K562 (cell line): ENCODE results near the gene MAP1LC3B2.

Experiments used
- ATF4 ChIP-seq: fragments of 450-650 bp; formaldehyde crosslinking; IDR thresholded peaks from 2 replicates; pipeline ENCODE4 v1.4.0; 2022; ENCODE audit warnings: mild to moderate bottlenecking, moderate library complexity
- EHMT2 ChIP-seq: fragments of 450-650 bp; IDR thresholded peaks from 2 replicates; pipeline ENCODE4 v1.6.1; 2018; ENCODE audit warnings: antibody characterized with exemption
- MAFK ChIP-seq: IDR thresholded peaks from 2 replicates; pipeline ENCODE4 v1.6.1; 2011; ENCODE audit warnings: low read length, improper control_type of control experiment
- SIRT6 ChIP-seq: IDR thresholded peaks from one replicate; pipeline ENCODE4 v1.6.1; 2012; ENCODE audit warnings: low read depth, mild to moderate bottlenecking, control low read depth, inconsistent platforms, low read length, moderate library complexity
- SMC3 ChIP-seq: conservative IDR thresholded peaks from 2 replicates; pipeline ENCODE4 v1.6.1; 2011; ENCODE audit warnings: low read depth, low read length, improper control_type of control experiment; ENCODE audit not compliant: insufficient read depth
- TBL1XR1 ChIP-seq, 2 experiments: IDR thresholded peaks; 2 replicates each; pipeline ENCODE4 v1.6.1; 2012; ENCODE audit warnings: improper control_type of control experiment in 2 of 2, low read length in 2 of 2, mild to moderate bottlenecking in 1 of 2
- TF ChIP-seq, protein P1 (sequence below), 2 experiments: fragments of 450-650 bp in 1 of 2; sonication (generic) in 1 of 2; formaldehyde crosslinking in 1 of 2; IDR thresholded peaks; 2 replicates each; pipeline versions ENCODE4 v1.7.1 to v1.9.0; 2016 to 2022; ENCODE audit warnings: inconsistent platforms in 1 of 2, mild to moderate bottlenecking in 1 of 2, missing genetic modification reagents in 1 of 2
- TF ChIP-seq, protein P2 (sequence below): fragments of 250-450 bp; sonication (Bioruptor Pico); IDR thresholded peaks from 2 replicates; pipeline ENCODE4 v1.5.0; 2021; ENCODE audit warnings: mild to moderate bottlenecking, borderline replicate concordance

DNA sequence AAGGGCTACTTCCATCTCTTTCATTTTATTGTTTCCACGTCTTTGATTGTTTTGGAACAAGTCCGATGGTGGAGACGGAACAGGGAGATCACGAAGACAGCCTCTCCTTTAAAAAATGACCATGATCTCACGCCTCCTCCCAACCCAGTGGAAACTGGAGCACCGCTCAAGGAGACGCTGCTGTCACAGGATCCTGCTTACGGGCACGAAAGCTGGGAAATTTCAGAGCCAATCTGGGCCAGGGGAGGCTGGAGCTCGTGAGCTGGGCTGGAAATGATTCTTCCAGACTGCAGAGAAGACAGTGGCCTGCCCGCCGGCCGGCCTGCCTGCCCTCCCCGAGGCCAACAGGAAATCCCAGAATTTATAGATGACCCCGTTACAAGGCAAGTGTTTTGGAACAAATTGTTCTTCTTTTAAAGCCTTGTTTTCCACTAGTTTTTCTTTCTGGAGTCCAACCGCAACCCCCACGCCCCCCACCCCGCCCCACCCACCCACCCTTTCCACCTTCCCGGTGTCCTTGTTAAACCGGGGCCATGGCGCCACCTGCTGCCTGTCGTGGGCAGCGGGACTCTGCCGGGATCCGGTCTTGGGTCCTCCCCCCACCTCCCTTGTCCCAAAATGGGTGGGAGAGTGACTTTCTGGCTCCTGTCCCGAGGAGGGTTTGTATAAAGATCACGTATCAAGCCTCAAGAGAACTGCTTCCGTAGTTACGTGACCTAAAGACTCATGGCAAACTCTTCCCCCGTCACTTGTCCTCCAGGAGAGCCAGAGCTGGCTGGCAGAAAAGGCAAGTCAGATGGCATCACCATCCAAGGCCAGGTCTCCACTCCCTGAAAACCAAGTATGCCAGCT, 40.3 kb downstream of the MAP1LC3B2 start:
- no peak for TF ChIP-seq ATF4 (CRISPR knock-in tag)
- no peak for TF ChIP-seq TBL1XR1 (IDR thresholded peaks at IDR 0.05; ENCODE audit: low read length in 2 of 2)
- peak; percentile 69 for TF ChIP-seq SMC3
- TF ChIP-seq, protein P1, sequence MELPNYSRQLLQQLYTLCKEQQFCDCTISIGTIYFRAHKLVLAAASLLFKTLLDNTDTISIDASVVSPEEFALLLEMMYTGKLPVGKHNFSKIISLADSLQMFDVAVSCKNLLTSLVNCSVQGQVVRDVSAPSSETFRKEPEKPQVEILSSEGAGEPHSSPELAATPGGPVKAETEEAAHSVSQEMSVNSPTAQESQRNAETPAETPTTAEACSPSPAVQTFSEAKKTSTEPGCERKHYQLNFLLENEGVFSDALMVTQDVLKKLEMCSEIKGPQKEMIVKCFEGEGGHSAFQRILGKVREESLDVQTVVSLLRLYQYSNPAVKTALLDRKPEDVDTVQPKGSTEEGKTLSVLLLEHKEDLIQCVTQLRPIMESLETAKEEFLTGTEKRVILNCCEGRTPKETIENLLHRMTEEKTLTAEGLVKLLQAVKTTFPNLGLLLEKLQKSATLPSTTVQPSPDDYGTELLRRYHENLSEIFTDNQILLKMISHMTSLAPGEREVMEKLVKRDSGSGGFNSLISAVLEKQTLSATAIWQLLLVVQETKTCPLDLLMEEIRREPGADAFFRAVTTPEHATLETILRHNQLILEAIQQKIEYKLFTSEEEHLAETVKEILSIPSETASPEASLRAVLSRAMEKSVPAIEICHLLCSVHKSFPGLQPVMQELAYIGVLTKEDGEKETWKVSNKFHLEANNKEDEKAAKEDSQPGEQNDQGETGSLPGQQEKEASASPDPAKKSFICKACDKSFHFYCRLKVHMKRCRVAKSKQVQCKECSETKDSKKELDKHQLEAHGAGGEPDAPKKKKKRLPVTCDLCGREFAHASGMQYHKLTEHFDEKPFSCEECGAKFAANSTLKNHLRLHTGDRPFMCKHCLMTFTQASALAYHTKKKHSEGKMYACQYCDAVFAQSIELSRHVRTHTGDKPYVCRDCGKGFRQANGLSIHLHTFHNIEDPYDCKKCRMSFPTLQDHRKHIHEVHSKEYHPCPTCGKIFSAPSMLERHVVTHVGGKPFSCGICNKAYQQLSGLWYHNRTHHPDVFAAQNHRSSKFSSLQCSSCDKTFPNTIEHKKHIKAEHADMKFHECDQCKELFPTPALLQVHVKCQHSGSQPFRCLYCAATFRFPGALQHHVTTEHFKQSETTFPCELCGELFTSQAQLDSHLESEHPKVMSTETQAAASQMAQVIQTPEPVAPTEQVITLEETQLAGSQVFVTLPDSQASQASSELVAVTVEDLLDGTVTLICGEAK (IDR thresholded peaks at IDR 0.05), result no peak
- TF ChIP-seq, protein P1 (CRISPR knock-in tag; IDR thresholded peaks at IDR 0.05), result no peak
- TF ChIP-seq MAFK, result no peak
- TF ChIP-seq SIRT6, result no peak
- TF ChIP-seq, protein P2, sequence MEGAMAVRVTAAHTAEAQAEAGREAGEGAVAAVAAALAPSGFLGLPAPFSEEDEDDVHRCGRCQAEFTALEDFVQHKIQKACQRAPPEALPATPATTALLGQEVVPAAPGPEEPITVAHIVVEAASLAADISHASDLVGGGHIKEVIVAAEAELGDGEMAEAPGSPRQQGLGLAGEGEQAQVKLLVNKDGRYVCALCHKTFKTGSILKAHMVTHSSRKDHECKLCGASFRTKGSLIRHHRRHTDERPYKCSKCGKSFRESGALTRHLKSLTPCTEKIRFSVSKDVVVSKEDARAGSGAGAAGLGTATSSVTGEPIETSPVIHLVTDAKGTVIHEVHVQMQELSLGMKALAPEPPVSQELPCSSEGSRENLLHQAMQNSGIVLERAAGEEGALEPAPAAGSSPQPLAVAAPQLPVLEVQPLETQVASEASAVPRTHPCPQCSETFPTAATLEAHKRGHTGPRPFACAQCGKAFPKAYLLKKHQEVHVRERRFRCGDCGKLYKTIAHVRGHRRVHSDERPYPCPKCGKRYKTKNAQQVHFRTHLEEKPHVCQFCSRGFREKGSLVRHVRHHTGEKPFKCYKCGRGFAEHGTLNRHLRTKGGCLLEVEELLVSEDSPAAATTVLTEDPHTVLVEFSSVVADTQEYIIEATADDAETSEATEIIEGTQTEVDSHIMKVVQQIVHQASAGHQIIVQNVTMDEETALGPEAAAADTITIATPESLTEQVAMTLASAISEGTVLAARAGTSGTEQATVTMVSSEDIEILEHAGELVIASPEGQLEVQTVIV (CRISPR knock-in tag), result no peak
- TF ChIP-seq EHMT2, result no peak
